ENCODE data around the gene NVL.

- TF ChIP-seq CTCF (IDR thresholded peaks at IDR 0.05; ENCODE audit: poor library complexity, severe bottlenecking) = no peak
- TF ChIP-seq RAD21 (conservative IDR thresholded peaks at IDR 0.05) = no peak
- no peak for TF ChIP-seq REST (IDR thresholded peaks at IDR 0.05; ENCODE audit: borderline replicate concordance)
- no peak for TF ChIP-seq EZH2 (IDR thresholded peaks at IDR 0.05; ENCODE audit: borderline replicate concordance, insufficient read depth, low read length, poor library complexity, severe bottlenecking)
Observed at GRCh38 chr1:224217655-224218623, 112.0 kb downstream of the NVL start.

Measured in neural cell (in vitro differentiated cells).